Measurements from ENCODE around the gene STRIP1.

Gene STRIP1

GRCh38 chr1:110008971-110009565 lies 25.4 kb upstream of the STRIP1 start:
- H3K4me3 ChIP-seq (replicated peaks in 1 of 2; ENCODE audit: low read depth in 2 of 2, low read length in 2 of 2) = no peak overlapping the region
- DNase-seq (ENCODE audit: low read depth in 2 of 2) = no peak
- no peak for TF ChIP-seq CTCF (IDR thresholded peaks at IDR 0.05; ENCODE audit: low read depth, low read length)

GRCh38 chr1:110011527-110012041 lies 22.8 kb upstream of the STRIP1 start:
- peak; percentile 60 for TF ChIP-seq CTCF (IDR thresholded peaks at IDR 0.05; ENCODE audit: low read depth, low read length)
- no peak overlapping the region for H3K4me3 ChIP-seq (replicated peaks in 1 of 2; ENCODE audit: low read depth in 2 of 2, low read length in 2 of 2)
- peak; percentile 72 to 80 for DNase-seq (ENCODE audit: low read depth in 2 of 2)

GRCh38 chr1:110012100-110012780 lies 22.2 kb upstream of the STRIP1 start:
- no peak for DNase-seq (ENCODE audit: low read depth in 2 of 2)
- no peak for TF ChIP-seq CTCF (IDR thresholded peaks at IDR 0.05; ENCODE audit: low read depth, low read length)
- no peak overlapping the region for H3K4me3 ChIP-seq (replicated peaks in 1 of 2; ENCODE audit: low read depth in 2 of 2, low read length in 2 of 2)

GRCh38 chr1:110017792-110018191 lies 16.6 kb upstream of the STRIP1 start:
- TF ChIP-seq CTCF (IDR thresholded peaks at IDR 0.05; ENCODE audit: low read depth, low read length) = no peak
- H3K4me3 ChIP-seq (replicated peaks in 1 of 2; ENCODE audit: low read depth in 2 of 2, low read length in 2 of 2) = no peak overlapping the region
- no peak for DNase-seq (ENCODE audit: low read depth in 2 of 2)

GRCh38 chr1:110018396-110018795 lies 16.0 kb upstream of the STRIP1 start:
- TF ChIP-seq CTCF (IDR thresholded peaks at IDR 0.05; ENCODE audit: low read depth, low read length) = no peak
- H3K4me3 ChIP-seq (replicated peaks in 1 of 2; ENCODE audit: low read depth in 2 of 2, low read length in 2 of 2) = no peak overlapping the region
- DNase-seq (ENCODE audit: low read depth in 2 of 2) = no peak

GRCh38 chr1:110019770-110020169 lies 14.7 kb upstream of the STRIP1 start:
- H3K4me3 ChIP-seq (replicated peaks in 1 of 2; ENCODE audit: low read depth in 2 of 2, low read length in 2 of 2) = no peak overlapping the region
- DNase-seq (ENCODE audit: low read depth in 2 of 2) = no peak
- no peak for TF ChIP-seq CTCF (IDR thresholded peaks at IDR 0.05; ENCODE audit: low read depth, low read length)

Measured in cardiac fibroblast (primary cell).